ENCODE data around the gene PHLDA1.

The PHLDA1 gene

GRCh38 chr12:76031414-76032042, at the start of gene PHLDA1:
PHLDA1 (minus strand) TSS chr12:76031776.
- DNase-seq (ENCODE audit: low read depth in 2 of 2): peak; percentile 88 to 94

GRCh38 chr12:76080729-76081415, 49.3 kb upstream of the PHLDA1 start:
- DNase-seq (ENCODE audit: low read depth in 2 of 2): no peak

DNA sequence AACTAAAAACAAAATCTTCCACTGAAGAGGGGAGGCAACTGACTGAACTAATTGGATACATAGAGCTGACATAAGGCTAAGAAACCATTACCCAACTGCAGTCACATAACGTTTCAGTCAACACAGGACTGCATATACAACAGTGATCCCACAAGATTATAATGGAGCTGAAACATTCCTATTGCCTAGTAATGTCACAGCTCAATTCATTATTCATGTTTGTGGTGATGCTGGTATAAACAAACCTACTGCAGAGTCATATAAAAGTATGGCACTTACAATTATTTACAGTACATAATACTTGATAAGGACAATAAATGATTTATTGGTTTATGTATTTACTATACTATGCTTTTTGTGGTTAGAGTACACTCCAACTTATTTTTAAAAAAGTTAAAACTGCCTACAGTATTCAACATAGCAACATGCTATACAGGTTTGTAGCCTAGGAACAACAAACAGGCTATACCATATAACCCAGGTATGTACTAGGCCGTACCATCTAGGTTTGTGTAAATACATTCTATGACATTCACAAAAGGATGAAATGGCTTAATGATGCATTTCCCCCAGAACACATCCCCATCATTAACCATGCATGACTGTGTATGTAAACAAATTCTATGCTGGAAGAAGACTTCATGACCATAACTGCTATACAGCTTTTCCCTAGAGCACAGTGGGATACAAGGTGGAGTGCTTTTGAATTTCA, 48.6 kb upstream of the PHLDA1 start:
- DNase-seq (ENCODE audit: low read depth in 2 of 2): no peak

DNA sequence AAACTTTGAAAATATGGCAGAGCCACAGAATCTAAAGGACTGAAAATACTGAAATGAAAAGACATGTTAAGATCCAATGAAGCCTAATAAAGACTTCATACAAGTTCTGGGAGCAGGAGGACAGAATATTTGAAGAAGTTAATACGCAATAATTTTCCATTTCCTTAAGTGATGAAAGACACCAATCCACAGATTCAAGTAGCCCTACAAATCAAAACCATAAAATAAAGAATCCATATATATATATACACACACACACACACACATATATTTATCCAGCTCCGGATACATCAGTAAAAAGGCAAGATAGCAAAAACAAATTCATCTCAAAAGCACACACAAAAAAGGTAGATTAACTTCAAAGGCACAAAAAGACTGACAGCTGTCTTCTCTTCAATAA, 47.2 kb upstream of the PHLDA1 start:
- DNase-seq (ENCODE audit: low read depth in 2 of 2): no peak

DNA sequence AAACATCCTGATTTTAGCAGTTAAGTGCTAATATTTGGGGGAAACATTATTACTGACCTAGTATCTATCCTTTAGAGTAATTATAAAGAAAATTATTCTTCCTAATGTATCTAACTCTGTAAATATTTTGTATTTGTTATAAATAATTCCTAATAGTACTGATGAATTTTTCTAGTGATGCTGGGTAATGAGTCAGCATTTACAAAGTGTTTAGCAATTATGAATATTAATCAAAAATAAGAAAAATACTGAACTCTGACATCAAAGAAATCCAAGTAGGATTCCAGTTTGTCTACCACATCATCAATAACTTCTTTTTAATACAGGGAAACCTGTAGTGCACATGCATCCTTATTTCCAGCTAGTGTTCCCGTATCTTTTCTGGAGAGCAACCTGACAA, 43.9 kb upstream of the PHLDA1 start:
- DNase-seq (ENCODE audit: low read depth in 2 of 2): no peak

GRCh38 chr12:76074701-76075336, 43.2 kb upstream of the PHLDA1 start:
- DNase-seq (ENCODE audit: low read depth in 2 of 2): no peak

DNA sequence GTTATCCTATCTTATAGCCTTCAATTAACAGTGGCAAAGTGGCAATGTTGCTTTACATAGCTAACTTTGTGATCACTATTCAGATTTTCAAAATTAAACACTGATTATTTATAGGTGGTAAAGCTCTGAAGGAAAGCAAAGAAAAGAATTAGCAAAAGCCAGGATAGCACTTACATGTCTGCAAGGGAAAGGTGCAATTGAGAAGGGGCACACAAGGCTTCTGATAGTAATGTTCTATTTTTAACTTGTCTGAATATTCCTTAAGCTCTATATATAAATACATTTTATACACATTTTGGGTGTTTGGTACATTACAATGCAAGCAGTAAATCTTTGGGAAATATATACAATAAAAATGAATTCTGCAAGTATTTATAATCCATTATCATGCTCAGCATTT, 42.0 kb upstream of the PHLDA1 start:
- DNase-seq (ENCODE audit: low read depth in 2 of 2): no peak

DNA sequence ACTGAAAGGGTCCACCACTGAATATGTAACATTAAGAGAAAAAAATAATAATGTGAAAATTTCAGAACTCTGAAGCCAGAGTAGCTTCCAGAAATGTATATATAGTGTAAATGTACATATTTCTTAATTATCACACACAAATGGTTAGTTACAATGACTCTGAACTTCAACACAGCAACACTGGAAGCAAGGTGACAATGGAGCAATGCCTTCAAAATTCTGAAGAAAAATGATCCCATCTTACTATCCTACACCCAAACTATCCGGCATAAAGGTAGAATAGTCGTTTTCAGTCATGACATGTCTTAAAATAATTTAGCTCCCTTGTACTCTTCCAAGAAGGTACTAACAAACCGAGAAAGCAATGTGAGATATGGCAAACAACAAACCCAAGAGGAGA, 41.0 kb upstream of the PHLDA1 start:
- no peak for DNase-seq (ENCODE audit: low read depth in 2 of 2)

- DNase-seq (ENCODE audit: low read depth in 2 of 2): no peak
These were observed 37.8 kb upstream of the PHLDA1 start for GRCh38 chr12:76069339-76069738.

DNA sequence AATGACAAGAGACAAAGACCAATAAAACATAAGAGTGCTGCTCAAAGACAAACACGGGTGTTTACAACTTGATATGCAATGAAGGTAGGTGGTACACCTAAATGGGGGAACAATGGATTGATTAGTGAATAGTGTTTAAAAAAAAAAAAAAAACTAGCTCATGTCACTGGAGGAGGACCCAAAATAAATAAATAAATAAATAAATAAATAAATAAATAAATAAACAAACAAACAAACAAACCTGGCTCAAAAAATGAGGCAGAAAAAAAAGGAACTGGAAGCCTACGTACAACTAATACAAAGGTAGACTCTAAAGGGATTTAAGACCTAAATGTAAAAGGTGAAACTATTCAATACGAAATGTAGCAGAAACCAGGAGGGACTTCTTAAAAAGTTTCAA, 34.3 kb upstream of the PHLDA1 start:
- no peak for DNase-seq (ENCODE audit: low read depth in 2 of 2)

GRCh38 chr12:76064904-76065303, 33.3 kb upstream of the PHLDA1 start:
- no peak for DNase-seq (ENCODE audit: low read depth in 2 of 2)

DNA sequence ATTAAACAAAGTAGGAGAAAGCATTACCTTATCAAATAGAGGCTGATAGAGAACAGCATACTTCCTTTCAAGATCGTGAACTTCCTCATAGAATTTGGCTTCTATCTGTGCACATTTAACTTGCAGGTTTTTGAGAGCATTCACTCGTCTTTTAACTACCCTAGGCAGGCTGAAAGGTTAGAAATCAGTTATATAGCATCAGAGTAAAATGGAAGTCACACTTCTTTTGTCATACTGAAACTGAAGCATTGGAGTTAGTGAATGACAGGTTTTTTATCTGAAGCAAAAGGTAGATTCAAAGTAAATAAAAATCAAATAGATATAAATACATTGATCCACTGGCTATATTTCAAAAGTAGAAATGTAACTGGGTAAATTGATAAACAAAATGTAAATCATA, 28.5 kb upstream of the PHLDA1 start:
- DNase-seq (ENCODE audit: low read depth in 2 of 2): no peak

DNA sequence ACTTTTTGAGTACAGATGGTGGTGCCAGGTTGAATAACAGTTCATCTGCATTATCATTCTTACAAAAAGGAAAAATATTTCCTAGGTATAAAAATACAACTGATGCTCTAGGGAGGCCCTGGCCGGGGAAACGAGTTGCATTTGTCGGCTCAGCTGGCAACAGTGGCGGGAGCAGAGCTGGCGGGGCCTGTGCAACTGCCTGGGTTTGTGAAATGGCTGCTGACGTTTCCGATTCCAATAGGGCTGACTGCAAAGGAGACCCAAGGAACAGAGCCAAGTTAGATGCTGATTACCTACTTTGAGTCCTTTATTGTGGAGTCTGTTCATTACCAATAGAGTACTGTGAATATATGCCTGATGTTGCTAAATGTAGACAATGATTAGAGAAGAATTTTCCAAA, 25.8 kb upstream of the PHLDA1 start:
- no peak for DNase-seq (ENCODE audit: low read depth in 2 of 2)

GRCh38 chr12:76055393-76055792, 23.8 kb upstream of the PHLDA1 start:
- DNase-seq (ENCODE audit: low read depth in 2 of 2): no peak

DNA sequence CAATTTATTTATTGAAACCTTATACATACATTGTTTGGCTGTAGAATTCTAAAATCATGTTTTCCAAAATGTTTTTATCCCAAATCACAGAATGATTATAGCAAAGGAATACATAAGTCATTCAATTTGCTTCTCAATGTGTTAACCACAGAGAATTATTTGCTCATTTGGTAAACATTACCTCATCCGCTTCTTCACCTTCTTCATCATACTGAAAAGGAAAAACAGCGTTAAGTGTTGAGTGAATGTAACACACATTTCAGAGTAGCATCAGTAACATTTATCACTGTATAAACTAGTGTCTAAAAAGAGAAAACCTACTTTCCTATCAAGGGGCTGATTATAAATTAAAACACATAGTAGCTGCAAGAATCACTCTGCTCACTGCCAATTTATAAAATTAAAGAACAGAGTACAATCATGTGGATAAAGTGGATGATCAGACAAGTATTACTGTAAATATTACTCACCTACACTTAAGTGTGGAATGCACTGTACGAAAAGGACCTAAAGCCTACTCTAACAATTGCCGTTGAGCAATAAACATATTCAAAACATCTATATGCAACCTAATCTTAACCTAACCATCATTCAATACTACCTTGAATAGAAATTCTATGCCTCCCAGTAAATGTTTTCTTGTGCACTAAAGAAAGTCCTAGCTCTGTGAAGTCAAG, 18.1 kb upstream of the PHLDA1 start:
- DNase-seq (ENCODE audit: low read depth in 2 of 2): no peak

GRCh38 chr12:76047742-76048141, 16.2 kb upstream of the PHLDA1 start:
- no peak for DNase-seq (ENCODE audit: low read depth in 2 of 2)

DNA sequence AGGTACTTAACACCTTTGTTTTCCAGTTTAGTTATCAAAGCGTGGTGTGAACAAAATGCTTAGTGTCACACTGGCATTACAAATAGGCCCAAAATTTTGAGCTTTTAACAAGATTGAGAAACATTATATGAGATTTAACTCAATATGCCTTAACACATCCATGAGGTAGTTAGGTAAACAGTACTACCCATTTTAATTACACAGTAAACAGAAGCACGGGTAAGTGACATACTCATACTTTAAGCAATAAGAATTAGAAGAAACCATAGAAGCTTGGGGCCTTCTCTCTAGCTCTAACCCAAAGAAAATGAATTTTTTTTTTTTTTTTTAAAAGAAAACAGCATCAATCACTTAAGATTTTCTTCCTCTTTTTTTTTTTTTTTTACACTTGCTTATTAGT, 15.5 kb upstream of the PHLDA1 start:
- no peak for DNase-seq (ENCODE audit: low read depth in 2 of 2)

DNA sequence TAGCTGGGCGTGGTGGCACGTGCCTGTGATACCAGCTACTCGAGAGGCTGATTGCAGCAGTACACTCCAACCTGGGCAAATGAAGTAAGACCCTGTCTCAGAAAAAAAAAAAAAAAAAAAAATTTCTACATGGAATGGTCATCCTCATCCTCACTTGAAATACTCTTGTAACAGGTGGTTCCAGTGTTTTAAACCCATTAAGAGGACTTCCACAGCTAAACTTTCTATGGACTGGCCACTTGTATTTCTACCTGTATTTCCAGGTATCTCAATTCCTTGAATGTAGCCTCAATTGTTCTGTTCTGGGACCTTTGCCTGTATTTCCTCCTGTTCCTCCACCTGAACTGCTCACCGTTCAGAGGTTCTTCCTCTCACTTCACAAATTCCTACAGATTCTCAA, 11.8 kb upstream of the PHLDA1 start:
- no peak for DNase-seq (ENCODE audit: low read depth in 2 of 2)

DNA sequence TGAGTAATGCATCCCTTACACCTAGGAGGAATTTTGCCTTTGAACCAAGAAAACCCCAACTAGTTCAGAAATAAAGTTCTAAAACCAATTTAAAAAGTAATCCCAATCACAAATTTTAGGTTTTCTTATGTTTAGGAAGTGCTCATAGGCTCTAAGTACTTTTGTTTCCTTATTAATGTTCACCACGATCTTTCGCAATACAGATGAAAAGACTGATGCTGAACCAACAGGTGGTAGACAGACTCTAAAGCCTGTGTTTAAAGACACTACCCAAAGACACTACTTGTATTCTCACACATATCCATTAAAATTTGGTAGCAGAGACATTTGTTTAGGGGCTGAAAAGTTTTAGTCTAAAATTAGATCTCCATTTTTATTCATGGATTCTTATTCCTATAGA, 10.6 kb upstream of the PHLDA1 start:
- no peak for DNase-seq (ENCODE audit: low read depth in 2 of 2)

- DNase-seq (ENCODE audit: low read depth in 2 of 2): no peak
These were observed 9.8 kb upstream of the PHLDA1 start for GRCh38 chr12:76041406-76041805.

DNA sequence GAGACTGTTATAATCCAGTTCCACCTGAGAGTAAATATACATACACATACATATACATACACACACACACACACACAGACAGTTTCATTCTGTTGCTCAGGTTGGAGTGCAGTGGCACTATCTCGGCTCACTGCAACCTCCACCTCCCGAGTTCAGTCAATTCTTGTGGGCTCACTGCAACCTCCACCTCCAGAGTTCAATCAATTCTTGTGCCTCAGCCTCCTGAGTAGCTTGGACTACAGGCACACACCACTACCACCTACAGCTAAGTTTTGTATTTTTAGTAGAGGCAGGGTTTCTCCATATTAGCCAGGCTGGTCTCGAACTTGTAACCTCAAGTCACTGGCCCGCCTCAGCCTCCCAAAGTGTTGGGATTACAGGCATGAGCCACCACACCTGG, 8.9 kb upstream of the PHLDA1 start:
- no peak for DNase-seq (ENCODE audit: low read depth in 2 of 2)

GRCh38 chr12:76038176-76038575, 6.6 kb upstream of the PHLDA1 start:
- no peak for DNase-seq (ENCODE audit: low read depth in 2 of 2)

Data from stimulated activated CD4-positive, alpha-beta T cell treated with anti-CD3 and anti-CD28 coated beads, Interleukin-4, amount 100 ng/mL, for 48 hours (primary cell).